GM10266 (cell line): ENCODE data around the gene EGFL8.

Experiments used
- DNase-seq: peaks from one replicate; pipeline ENCODE4 v3.0.0; 2012; ENCODE audit errors: extremely low spot score
- CTCF ChIP-seq: IDR thresholded peaks from 2 replicates; pipeline ENCODE4 v1.5.1; 2012; ENCODE audit warnings: mild to moderate bottlenecking, low read depth; ENCODE audit not compliant: control insufficient read depth, insufficient read depth; ENCODE audit errors: missing control alignments

EGFL8 gene

GRCh38 chr6:32177183-32177787 is 12.9 kb downstream of the EGFL8 start:
- DNase-seq, result no peak
- TF ChIP-seq CTCF, result no peak

- TF ChIP-seq CTCF, result no peak
These were observed 13.6 kb downstream of the EGFL8 start, which contains the start of gene RNF5 for GRCh38 chr6:32177788-32178546. RNF5 (plus strand) TSS chr6:32178405; CDS start chr6:32178512, 107 bp downstream.

GRCh38 chr6:32178547-32179440 is 14.4 kb downstream of the EGFL8 start:
- no peak for DNase-seq
- no peak for TF ChIP-seq CTCF

More at GRCh38 chr6:32177788-32178546, 13.6 kb downstream of the EGFL8 start, which contains the start of gene RNF5:
- DNase-seq, result peak; percentile 93

GRCh38 chr6:32179766-32180405 is 15.5 kb downstream of the EGFL8 start:
- TF ChIP-seq CTCF, result no peak
- no peak for DNase-seq

- TF ChIP-seq CTCF, result no peak
- DNase-seq, result no peak
These were observed 16.8 kb downstream of the EGFL8 start for GRCh38 chr6:32181148-32181702.

GRCh38 chr6:32181915-32182529 is 17.6 kb downstream of the EGFL8 start:
- no peak for TF ChIP-seq CTCF
- no peak for DNase-seq
